Suprapubic skin (tissue), 4 donors: Measurements from ENCODE around the gene CALML6. TPM values are rescaled to one million over a fixed set of nuclear protein-coding genes. Genes with fewer than 3 reads are reported as not detected.

Source experiments
- DNase-seq, 2 donors: peaks; one replicate each; pipeline ENCODE4 v3.0.0-alpha.2; 2019; ENCODE audit warnings: low spot score in 2 of 2
- H3K27ac ChIP-seq: fragments of 200-600 bp; sonication (generic); one replicate; pipeline ENCODE4 v1.5.1; 2019
- H3K27me3 ChIP-seq: fragments of 200-600 bp; sonication (generic); one replicate; pipeline ENCODE4 v1.5.1; 2019
- H3K36me3 ChIP-seq: fragments of 200-600 bp; sonication (generic); one replicate; pipeline ENCODE4 v1.5.1; 2019
- H3K4me1 ChIP-seq: fragments of 200-600 bp; sonication (generic); one replicate; pipeline ENCODE4 v1.5.1; 2019
- H3K4me3 ChIP-seq: fragments of 200-600 bp; sonication (generic); one replicate; pipeline ENCODE4 v1.5.1; 2019; ENCODE audit warnings: mild to moderate bottlenecking
- H3K9me3 ChIP-seq: fragments of 200-600 bp; sonication (generic); one replicate; pipeline ENCODE4 v1.5.1; 2019
- EP300 ChIP-seq: sonication (generic); formaldehyde crosslinking; IDR thresholded peaks from one replicate; pipeline ENCODE4 v1.6.1; 2017; ENCODE audit warnings: antibody characterized with exemption
- POLR2A ChIP-seq, 2 donors: fragments of 450-650 bp; IDR thresholded peaks; one replicate each; pipeline ENCODE4 v1.6.1; 2017; ENCODE audit warnings: antibody characterized with exemption in 2 of 2, mild to moderate bottlenecking in 2 of 2, moderate library complexity in 2 of 2
- POLR2AphosphoS5 ChIP-seq, 3 donors: sonication (generic); formaldehyde crosslinking; IDR thresholded peaks; one replicate each; pipeline ENCODE4 v1.6.1; 2017; ENCODE audit warnings: antibody characterized with exemption in 3 of 3
- WGBS: methylation state at CpG from one replicate; pipeline ENCODE4 v1.1.5; 2018; 5-methylcytosine and 5-hydroxymethylcytosine counted together
- total RNA-seq, 4 donors: library from RNA; depleted of rRNA; stranded (reverse); fragments of >200 nt; gene quantifications; one replicate each; pipeline ENCODE4 v1.1.0, GENCODE V29; 2016
- TF ChIP-seq, protein P1 (sequence below), 2 donors: fragments of 200-600 bp in 1 of 2; fragments of 450-650 bp in 1 of 2; sonication (generic) in 1 of 2; IDR thresholded peaks; one replicate each; pipeline ENCODE4 v1.5.1; 2016 to 2019; ENCODE audit warnings: antibody characterized with exemption in 2 of 2, mild to moderate bottlenecking in 1 of 2, moderate library complexity in 1 of 2

The CALML6 gene
- total RNA-seq, 4 donors from 2014 or later: 0.30 to 3.3 (median 0.81) TPM; not detected in 1

DNA sequence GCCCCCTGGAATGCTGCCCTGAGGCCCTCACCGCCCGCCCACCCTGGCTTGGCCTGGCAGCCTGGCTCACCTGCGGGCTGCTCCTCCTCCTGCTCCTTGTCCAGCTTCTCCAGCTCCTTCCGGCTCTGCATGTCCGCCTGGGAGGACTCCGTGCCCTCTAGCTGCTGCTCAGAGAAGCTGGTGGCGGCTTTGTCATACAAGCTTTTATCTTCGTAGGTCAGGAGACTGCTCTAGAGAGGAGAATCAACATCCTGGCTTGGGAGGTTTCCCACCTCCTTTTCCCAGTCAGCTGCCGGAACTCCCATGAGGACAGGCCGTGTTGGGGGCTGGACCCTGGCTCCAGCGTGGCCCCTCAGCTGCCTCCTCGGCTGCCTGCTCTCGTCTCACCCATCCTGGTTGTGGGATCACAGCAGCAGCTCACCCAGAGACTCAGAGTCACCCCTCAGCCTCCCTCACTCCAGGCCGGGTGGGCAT is 40.6 kb downstream of the CALML6 start:
- DNase-seq: no peak
- TF ChIP-seq POLR2AphosphoS5 (IDR thresholded peaks at IDR 0.05) (no peak), EP300 (no peak), POLR2A (IDR thresholded peaks at IDR 0.05) (no peak)
- TF ChIP-seq, protein P1, sequence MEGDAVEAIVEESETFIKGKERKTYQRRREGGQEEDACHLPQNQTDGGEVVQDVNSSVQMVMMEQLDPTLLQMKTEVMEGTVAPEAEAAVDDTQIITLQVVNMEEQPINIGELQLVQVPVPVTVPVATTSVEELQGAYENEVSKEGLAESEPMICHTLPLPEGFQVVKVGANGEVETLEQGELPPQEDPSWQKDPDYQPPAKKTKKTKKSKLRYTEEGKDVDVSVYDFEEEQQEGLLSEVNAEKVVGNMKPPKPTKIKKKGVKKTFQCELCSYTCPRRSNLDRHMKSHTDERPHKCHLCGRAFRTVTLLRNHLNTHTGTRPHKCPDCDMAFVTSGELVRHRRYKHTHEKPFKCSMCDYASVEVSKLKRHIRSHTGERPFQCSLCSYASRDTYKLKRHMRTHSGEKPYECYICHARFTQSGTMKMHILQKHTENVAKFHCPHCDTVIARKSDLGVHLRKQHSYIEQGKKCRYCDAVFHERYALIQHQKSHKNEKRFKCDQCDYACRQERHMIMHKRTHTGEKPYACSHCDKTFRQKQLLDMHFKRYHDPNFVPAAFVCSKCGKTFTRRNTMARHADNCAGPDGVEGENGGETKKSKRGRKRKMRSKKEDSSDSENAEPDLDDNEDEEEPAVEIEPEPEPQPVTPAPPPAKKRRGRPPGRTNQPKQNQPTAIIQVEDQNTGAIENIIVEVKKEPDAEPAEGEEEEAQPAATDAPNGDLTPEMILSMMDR (IDR thresholded peaks at IDR 0.05): no peak
- peaks cover 12% of the 10 kb centered on the region for H3K4me1 ChIP-seq
- H3K27me3 ChIP-seq: peaks cover 26% of the 10 kb centered on the region
- H3K27ac ChIP-seq: no peak overlapping the region
- H3K9me3 ChIP-seq: no peaks in the 10 kb centered on the region
- 80% methylated on average over 13 of the region's 14 CpGs for WGBS
- no peaks in the 10 kb centered on the region for H3K36me3 ChIP-seq
- H3K4me3 ChIP-seq: no peak overlapping the region

DNA sequence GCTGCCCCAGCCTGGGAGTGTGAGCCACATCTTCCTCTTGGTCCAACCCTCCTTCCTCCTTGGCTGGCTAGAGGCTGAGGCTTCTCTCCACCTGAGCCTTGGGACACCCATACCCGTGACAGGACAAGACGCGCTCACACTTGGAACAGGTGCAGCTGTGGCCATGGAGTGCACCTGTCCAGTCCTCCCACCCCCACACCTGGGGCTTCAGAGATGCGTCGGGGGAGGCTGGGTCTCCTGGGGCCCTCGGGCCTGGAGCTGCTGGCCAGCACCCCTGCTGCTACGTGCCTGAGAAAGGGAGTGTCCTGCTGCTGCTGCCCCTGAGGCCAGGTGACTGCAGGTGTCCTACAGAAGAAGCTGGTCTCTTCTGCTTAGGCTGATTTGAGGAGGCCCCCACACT is 41.0 kb downstream of the CALML6 start:
- Histone ChIP-seq H3K27me3 (peaks cover 29% of the 10 kb centered on the region), H3K9me3 (no peaks in the 10 kb centered on the region), H3K36me3 (no peaks in the 10 kb centered on the region), H3K4me1 (peaks cover 14% of the 10 kb centered on the region), H3K27ac (no peak overlapping the region), H3K4me3 (no peak overlapping the region)
- WGBS: 100% methylated on average over 2 of the region's 7 CpGs
- TF ChIP-seq POLR2AphosphoS5 (IDR thresholded peaks at IDR 0.05) (no peak), POLR2A (IDR thresholded peaks at IDR 0.05) (no peak), EP300 (no peak)
- TF ChIP-seq, protein P1 (IDR thresholded peaks at IDR 0.05): no peak
- no peak for DNase-seq

DNA sequence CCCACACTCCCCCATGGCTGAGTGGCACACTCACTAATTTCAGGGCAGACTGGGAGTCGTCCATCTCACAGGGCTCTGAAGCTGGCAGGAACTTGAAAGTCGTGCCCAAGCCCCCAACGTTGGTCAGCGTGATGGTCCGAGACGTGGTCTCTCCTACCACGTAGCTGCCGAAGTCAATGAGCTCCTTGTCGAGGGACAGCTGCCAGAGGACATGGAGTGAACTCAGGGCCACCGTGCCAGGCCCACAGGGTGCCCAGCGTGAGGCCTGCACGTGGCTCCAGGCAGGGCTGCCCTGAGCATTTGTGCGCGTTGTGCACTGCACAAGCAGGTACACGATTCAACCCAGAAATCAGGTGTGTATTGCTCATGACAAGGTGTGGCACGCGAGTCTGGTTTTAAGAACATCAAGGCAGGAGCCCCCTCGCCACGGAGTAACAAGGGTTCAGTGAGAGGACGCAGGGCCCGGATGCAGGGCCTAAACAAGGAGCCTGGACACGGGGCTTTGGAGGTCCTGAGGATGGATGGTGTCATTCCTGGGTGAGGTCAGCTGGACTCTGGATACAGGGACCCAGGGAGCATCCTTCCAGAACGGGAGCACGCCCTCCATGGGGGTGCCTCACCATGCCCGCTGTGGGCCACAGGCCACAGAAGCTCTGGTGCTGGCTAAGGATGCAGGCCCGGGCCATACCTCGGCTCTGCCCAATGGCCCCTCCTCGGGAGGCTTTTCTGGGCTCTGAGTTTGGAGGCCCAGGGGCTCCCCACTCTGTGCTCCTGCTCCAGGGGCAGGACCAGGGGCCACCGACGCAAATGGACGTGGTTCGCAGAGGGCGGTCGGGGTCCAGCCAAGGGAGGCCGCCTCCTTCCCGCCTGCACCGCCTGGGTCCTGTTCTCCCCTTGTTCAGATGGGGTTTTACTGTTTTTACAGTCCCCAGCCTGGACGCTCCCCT is 41.8 kb downstream of the CALML6 start:
- H3K36me3 ChIP-seq: no peaks in the 10 kb centered on the region
- TF ChIP-seq POLR2A (IDR thresholded peaks at IDR 0.05) (no peak), EP300 (no peak)
- H3K9me3 ChIP-seq: no peaks in the 10 kb centered on the region
- H3K27ac ChIP-seq: no peak overlapping the region
- H3K27me3 ChIP-seq: peaks cover 34% of the 10 kb centered on the region
- no peak overlapping the region for H3K4me3 ChIP-seq
- peaks cover 14% of the 10 kb centered on the region for H3K4me1 ChIP-seq
- peak in 1 of 2 donors; percentile 77 for DNase-seq
- WGBS: 100% methylated on average over 14 of the region's 38 CpGs

DNA sequence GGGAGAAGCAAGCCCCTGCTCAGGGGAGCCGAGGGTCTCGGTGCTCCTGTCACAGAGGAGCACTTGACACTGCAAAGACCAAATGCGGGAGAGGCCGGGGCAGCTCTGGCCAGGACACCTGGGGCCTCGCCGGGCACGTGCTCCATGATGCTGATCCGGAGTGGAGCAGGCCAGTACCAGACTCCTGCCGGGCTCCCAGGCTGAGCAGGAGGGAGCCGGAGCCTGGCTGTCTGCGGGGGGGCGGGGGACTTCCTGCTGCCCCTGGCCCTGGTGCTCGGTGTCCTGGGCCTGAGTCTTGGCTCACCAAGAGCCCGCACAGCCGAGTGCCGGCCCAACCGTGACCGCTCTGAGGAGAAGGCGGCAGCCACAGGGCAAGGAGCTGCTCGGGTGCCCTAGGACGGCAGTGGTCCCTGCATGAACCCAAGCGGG is 42.5 kb downstream of the CALML6 start:
- 90% methylated on average over 12 of the region's 22 CpGs for WGBS
- DNase-seq: peak in 1 of 2 donors; percentile 67
- H3K36me3 ChIP-seq: no peaks in the 10 kb centered on the region
- peaks cover 34% of the 10 kb centered on the region for H3K27me3 ChIP-seq
- no peak overlapping the region for H3K27ac ChIP-seq
- no peaks in the 10 kb centered on the region for H3K9me3 ChIP-seq
- no peak overlapping the region for H3K4me3 ChIP-seq
- peaks cover 14% of the 10 kb centered on the region for H3K4me1 ChIP-seq
- TF ChIP-seq, protein P1 (IDR thresholded peaks at IDR 0.05): no peak
- TF ChIP-seq POLR2A (IDR thresholded peaks at IDR 0.05) (no peak), EP300 (no peak), POLR2AphosphoS5 (IDR thresholded peaks at IDR 0.05) (no peak)

DNA sequence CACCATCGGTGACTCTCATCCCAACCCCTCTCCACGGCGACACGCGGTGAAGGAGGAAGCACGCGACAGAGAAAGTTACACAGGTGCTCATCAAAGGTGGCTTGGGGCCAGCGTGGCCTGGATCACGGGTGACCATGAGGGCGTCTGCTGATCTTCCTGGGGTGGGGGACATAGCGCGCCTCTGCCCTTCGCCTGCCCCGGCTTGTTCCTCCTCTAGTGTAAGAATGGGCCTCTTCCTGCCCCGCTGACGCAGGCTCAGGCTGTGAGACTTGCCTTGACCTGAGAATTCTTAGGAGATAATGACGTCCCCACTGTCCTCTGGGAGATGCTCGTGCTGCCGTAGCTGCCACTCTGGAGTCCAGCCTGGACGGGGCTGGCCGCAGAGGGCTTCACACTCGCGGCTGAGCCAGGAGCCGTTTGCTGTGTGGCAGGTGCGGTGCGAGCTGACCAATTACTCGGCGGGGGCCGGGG is 43.0 kb downstream of the CALML6 start:
- H3K36me3 ChIP-seq: no peaks in the 10 kb centered on the region
- no peak overlapping the region for H3K27ac ChIP-seq
- H3K27me3 ChIP-seq: peaks cover 37% of the 10 kb centered on the region
- DNase-seq: no peak
- peaks cover 14% of the 10 kb centered on the region for H3K4me1 ChIP-seq
- no peak overlapping the region for H3K4me3 ChIP-seq
- TF ChIP-seq EP300: no peak
- no peak for TF ChIP-seq POLR2A (IDR thresholded peaks at IDR 0.05)
- TF ChIP-seq, protein P1 (IDR thresholded peaks at IDR 0.05): no peak
- no peak for TF ChIP-seq POLR2AphosphoS5 (IDR thresholded peaks at IDR 0.05)
- WGBS: 87% methylated on average over 21 of the region's 29 CpGs
- H3K9me3 ChIP-seq: no peaks in the 10 kb centered on the region
